Stimulated activated CD8-positive, alpha-beta memory T cell treated with anti-CD3 and anti-CD28 coated beads, Interleukin-15, amount 100 ng/mL, for 1 hour (primary cell): ENCODE measurements around the gene AP2A1.
"Not testable (repeated sequence)": the region's sequence is repeated elsewhere in the genome, so short reads cannot be mapped to it uniquely, and the experiment has no call there.

ENCODE experiments used
- DNase-seq: peaks from one replicate; pipeline ENCODE4 v3.0.0-alpha.2; 2020; ENCODE audit warnings: low read depth

Gene AP2A1

GRCh38 chr19:49766930-49767299 lies at the start of gene AP2A1:
TSS of gene AP2A1 (plus strand) at chr19:49767001. CDS start at chr19:49767134, 133 bp downstream.
- DNase-seq, result no peak

- DNase-seq, result no peak
Measured at GRCh38 chr19:49718511-49718910, 48.3 kb upstream of the AP2A1 start.

GRCh38 chr19:49718991-49719390 lies 47.8 kb upstream of the AP2A1 start:
- DNase-seq, result no peak

GRCh38 chr19:49719420-49719819 lies 47.4 kb upstream of the AP2A1 start:
- not testable (repeated sequence) for DNase-seq

GRCh38 chr19:49727217-49728030 lies 39.4 kb upstream of the AP2A1 start:
- no peak for DNase-seq

- DNase-seq, result no peak
Measured at GRCh38 chr19:49730166-49730565, 36.6 kb upstream of the AP2A1 start.

GRCh38 chr19:49738268-49738667 lies 28.5 kb upstream of the AP2A1 start:
- no peak for DNase-seq

- no peak for DNase-seq
Measured at GRCh38 chr19:49739098-49739497, 27.7 kb upstream of the AP2A1 start.

- DNase-seq, result no peak
Measured at GRCh38 chr19:49739933-49740332, 26.9 kb upstream of the AP2A1 start.

- no peak for DNase-seq
Measured at GRCh38 chr19:49741210-49741844, 25.5 kb upstream of the AP2A1 start.

GRCh38 chr19:49744946-49745381 lies 21.8 kb upstream of the AP2A1 start:
- no peak for DNase-seq

GRCh38 chr19:49746206-49746958 lies 20.4 kb upstream of the AP2A1 start:
- no peak for DNase-seq

- no peak for DNase-seq
Measured at GRCh38 chr19:49749055-49749716, 17.6 kb upstream of the AP2A1 start.

- no peak for DNase-seq
Measured at GRCh38 chr19:49749771-49750170, 17.0 kb upstream of the AP2A1 start.

- DNase-seq, result no peak
Measured at GRCh38 chr19:49752701-49753100, 14.1 kb upstream of the AP2A1 start.

GRCh38 chr19:49755956-49756355 lies 10.8 kb upstream of the AP2A1 start:
- DNase-seq, result no peak

- no peak for DNase-seq
Measured at GRCh38 chr19:49758292-49758691, 8.5 kb upstream of the AP2A1 start.

GRCh38 chr19:49761249-49761624 lies 5.6 kb upstream of the AP2A1 start:
- no peak for DNase-seq

GRCh38 chr19:49761625-49762311 lies 5.0 kb upstream of the AP2A1 start:
- no peak for DNase-seq

- DNase-seq, result no peak
Measured at GRCh38 chr19:49763230-49763629, 3.6 kb upstream of the AP2A1 start, which contains the start of gene TSKS. TSS of gene TSKS (minus strand) at chr19:49763306. CDS start at chr19:49763247, 59 bp downstream.

- DNase-seq, result no peak
Measured at GRCh38 chr19:49764341-49764740, 2.5 kb upstream of the AP2A1 start.
